Thyroid gland (tissue), 4 donors: ENCODE results near the gene TMEM41A.

ENCODE experiments used
- POLR2A ChIP-seq, 2 donors: fragments of 450-650 bp; IDR thresholded peaks; one replicate each; pipeline ENCODE4 v1.6.1; 2017; ENCODE audit warnings: antibody characterized with exemption in 2 of 2, mild to moderate bottlenecking in 2 of 2, moderate library complexity in 1 of 2
- TF ChIP-seq, protein P1 (sequence below), 6 experiments: fragments of 200-600 bp in 3 of 6; fragments of 450-650 bp in 3 of 6; sonication (generic) in 3 of 6; IDR thresholded peaks; one replicate each; pipeline ENCODE4 v1.5.1; 2016 to 2019; ENCODE audit warnings: antibody characterized with exemption in 6 of 6, mild to moderate bottlenecking in 2 of 6, inconsistent platforms in 1 of 6, moderate library complexity in 1 of 6

DNA sequence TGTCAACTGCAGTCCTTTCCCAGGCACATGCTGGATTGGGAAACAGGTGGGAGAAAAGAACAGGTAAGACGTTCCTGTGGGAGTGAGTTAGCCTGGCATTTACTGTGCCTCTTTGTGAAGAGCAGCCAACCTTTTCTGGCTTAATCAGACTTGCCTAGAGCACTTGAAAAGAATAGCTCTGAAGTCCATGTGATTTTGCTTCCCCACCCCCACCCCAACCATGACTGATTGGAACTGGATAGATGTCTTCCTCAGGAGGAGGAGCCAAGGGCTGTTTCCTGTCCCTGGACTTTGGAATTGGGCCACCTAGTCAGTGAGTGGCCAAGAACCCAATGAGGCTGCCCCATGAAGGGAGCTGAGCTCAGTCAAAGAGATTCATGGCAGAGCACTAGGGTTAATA is 4.7 kb upstream of the TMEM41A start:
- TF ChIP-seq, protein P1, sequence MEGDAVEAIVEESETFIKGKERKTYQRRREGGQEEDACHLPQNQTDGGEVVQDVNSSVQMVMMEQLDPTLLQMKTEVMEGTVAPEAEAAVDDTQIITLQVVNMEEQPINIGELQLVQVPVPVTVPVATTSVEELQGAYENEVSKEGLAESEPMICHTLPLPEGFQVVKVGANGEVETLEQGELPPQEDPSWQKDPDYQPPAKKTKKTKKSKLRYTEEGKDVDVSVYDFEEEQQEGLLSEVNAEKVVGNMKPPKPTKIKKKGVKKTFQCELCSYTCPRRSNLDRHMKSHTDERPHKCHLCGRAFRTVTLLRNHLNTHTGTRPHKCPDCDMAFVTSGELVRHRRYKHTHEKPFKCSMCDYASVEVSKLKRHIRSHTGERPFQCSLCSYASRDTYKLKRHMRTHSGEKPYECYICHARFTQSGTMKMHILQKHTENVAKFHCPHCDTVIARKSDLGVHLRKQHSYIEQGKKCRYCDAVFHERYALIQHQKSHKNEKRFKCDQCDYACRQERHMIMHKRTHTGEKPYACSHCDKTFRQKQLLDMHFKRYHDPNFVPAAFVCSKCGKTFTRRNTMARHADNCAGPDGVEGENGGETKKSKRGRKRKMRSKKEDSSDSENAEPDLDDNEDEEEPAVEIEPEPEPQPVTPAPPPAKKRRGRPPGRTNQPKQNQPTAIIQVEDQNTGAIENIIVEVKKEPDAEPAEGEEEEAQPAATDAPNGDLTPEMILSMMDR (IDR thresholded peaks at IDR 0.05) = no peak
- no peak for TF ChIP-seq POLR2A (IDR thresholded peaks at IDR 0.05)
